Astrocyte (in vitro differentiated cells and primary cell): ENCODE data around the gene PLD6. TPM values are rescaled to one million over a fixed set of nuclear protein-coding genes. Genes with fewer than 3 reads are reported as not detected.

Experiments used
- DNase-seq: peaks from one replicate; pipeline ENCODE4 v3.0.0-alpha.2; 2010; ENCODE audit warnings: low read depth
- FAIRE-seq: peaks from 2 replicates; lab custom pipeline; 2011; peaks lifted over from hg19 to GRCh38; lab: Jason Lieb, UNC
- H2AFZ ChIP-seq: 2 replicates; pipeline ENCODE4 v1.6.0; 2012; ENCODE audit warnings: low read depth, low read length, inconsistent platforms
- H3K27ac ChIP-seq: 2 replicates; pipeline ENCODE4 v1.5.1; 2011; ENCODE audit warnings: low read depth, low read length, inconsistent platforms
- H3K27me3 ChIP-seq: 2 replicates; pipeline ENCODE4 v1.6.0; 2011; ENCODE audit warnings: low read length, inconsistent platforms; ENCODE audit not compliant: insufficient read depth
- H3K36me3 ChIP-seq: 2 replicates; pipeline ENCODE4 v1.5.1; 2011; ENCODE audit warnings: low read length, inconsistent platforms; ENCODE audit not compliant: insufficient read depth
- H3K4me1 ChIP-seq: 2 replicates; pipeline ENCODE4 v1.5.1; 2011; ENCODE audit warnings: low read length, inconsistent platforms; ENCODE audit not compliant: insufficient read depth
- H3K4me2 ChIP-seq: 2 replicates; pipeline ENCODE4 v1.6.0; 2012; ENCODE audit warnings: low read length, inconsistent platforms
- H3K4me3 ChIP-seq: 2 replicates; pipeline ENCODE4 v1.5.1; 2011; ENCODE audit warnings: low read depth, mild to moderate bottlenecking, low read length, inconsistent platforms; ENCODE audit not compliant: insufficient read depth
- H3K79me2 ChIP-seq: 2 replicates; pipeline ENCODE4 v1.6.0; 2012; ENCODE audit warnings: mild to moderate bottlenecking, low read length, inconsistent platforms; ENCODE audit not compliant: insufficient read depth
- H3K9ac ChIP-seq: 2 replicates; pipeline ENCODE4 v1.6.0; 2012; ENCODE audit warnings: mild to moderate bottlenecking, low read length, inconsistent platforms
- H3K9me3 ChIP-seq: 2 replicates; pipeline ENCODE4 v1.5.1; 2012; ENCODE audit warnings: low read depth, mild to moderate bottlenecking, low read length, inconsistent platforms; ENCODE audit not compliant: insufficient read depth
- H4K20me1 ChIP-seq: 2 replicates; pipeline ENCODE4 v1.6.0; 2012; ENCODE audit warnings: low read length, inconsistent platforms; ENCODE audit not compliant: insufficient read depth
- H3K27ac Mint-ChIP-seq: one replicate; pipeline ENCODE4 v1.8.0; 2021; ENCODE audit warnings: mild to moderate bottlenecking, mixed read lengths; ENCODE audit not compliant: unreplicated experiment
- H3K27me3 Mint-ChIP-seq: one replicate; pipeline ENCODE4 v1.8.0; 2021; ENCODE audit warnings: low read depth, mixed read lengths; ENCODE audit not compliant: unreplicated experiment
- H3K36me3 Mint-ChIP-seq: one replicate; pipeline ENCODE4 v1.8.0; 2021; ENCODE audit warnings: low read depth, mixed read lengths; ENCODE audit not compliant: unreplicated experiment
- H3K4me1 Mint-ChIP-seq: one replicate; pipeline ENCODE4 v1.8.0; 2021; ENCODE audit warnings: low read depth, mixed read lengths; ENCODE audit not compliant: unreplicated experiment
- H3K4me3 Mint-ChIP-seq: one replicate; pipeline ENCODE4 v1.8.0; 2021; ENCODE audit warnings: mild to moderate bottlenecking, moderate library complexity, mixed read lengths; ENCODE audit not compliant: unreplicated experiment
- H3K9me3 Mint-ChIP-seq: one replicate; pipeline ENCODE4 v1.8.0; 2021; ENCODE audit warnings: mild to moderate bottlenecking, mixed read lengths; ENCODE audit not compliant: unreplicated experiment
- EZH2 ChIP-seq: IDR thresholded peaks from 2 replicates; pipeline ENCODE4 v1.6.1; 2012; ENCODE audit warnings: mild to moderate bottlenecking, low read length, inconsistent platforms; ENCODE audit not compliant: insufficient read depth
- total RNA-seq: library from RNA; stranded (reverse); gene quantifications from 2 replicates; pipeline ENCODE4 v1.2.1, GENCODE V29; 2021
- TF ChIP-seq, protein P1 (sequence below): IDR thresholded peaks from 2 replicates; pipeline ENCODE4 v1.5.1; 2011; ENCODE audit warnings: low read depth, mild to moderate bottlenecking, inconsistent platforms, low read length, moderate library complexity; ENCODE audit not compliant: insufficient read depth

The PLD6 gene
- total RNA-seq, 1 donor from 2014 or later = 0.64 TPM

DNA sequence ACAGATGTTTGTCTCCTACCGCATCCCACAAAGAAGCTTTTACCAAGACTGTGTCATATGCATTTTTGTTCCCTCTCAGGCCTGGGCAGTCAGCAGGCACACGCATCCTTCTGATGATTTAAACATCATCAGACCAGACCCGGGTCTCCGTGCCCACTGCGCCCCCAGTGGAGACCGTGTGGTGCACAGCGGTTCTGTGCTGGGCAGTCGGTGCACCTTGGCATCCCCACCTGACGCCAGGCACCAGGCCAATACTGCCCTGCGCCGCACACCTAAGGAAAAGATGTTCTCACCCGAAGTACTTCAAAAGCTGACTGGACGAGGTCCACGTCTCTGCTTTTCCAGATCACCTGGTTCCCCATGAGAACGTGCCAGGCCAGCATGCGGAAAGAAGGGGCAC lies 10.6 kb upstream of the PLD6 start:
- no peak overlapping the region for H3K27ac Mint-ChIP-seq
- H3K27me3 ChIP-seq = no peaks in the 10 kb centered on the region
- no peaks in the 10 kb centered on the region for H3K27me3 Mint-ChIP-seq
- peaks cover 18% of the 10 kb centered on the region for H3K36me3 Mint-ChIP-seq
- no peak overlapping the region for H3K4me3 Mint-ChIP-seq
- no peak overlapping the region for H3K4me2 ChIP-seq
- H3K9me3 Mint-ChIP-seq = no peaks in the 10 kb centered on the region
- no peak overlapping the region for H2AFZ ChIP-seq
- DNase-seq (no peak), FAIRE-seq (no peak)
- no peak for TF ChIP-seq EZH2
- TF ChIP-seq, protein P1, sequence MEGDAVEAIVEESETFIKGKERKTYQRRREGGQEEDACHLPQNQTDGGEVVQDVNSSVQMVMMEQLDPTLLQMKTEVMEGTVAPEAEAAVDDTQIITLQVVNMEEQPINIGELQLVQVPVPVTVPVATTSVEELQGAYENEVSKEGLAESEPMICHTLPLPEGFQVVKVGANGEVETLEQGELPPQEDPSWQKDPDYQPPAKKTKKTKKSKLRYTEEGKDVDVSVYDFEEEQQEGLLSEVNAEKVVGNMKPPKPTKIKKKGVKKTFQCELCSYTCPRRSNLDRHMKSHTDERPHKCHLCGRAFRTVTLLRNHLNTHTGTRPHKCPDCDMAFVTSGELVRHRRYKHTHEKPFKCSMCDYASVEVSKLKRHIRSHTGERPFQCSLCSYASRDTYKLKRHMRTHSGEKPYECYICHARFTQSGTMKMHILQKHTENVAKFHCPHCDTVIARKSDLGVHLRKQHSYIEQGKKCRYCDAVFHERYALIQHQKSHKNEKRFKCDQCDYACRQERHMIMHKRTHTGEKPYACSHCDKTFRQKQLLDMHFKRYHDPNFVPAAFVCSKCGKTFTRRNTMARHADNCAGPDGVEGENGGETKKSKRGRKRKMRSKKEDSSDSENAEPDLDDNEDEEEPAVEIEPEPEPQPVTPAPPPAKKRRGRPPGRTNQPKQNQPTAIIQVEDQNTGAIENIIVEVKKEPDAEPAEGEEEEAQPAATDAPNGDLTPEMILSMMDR = no peak
- no peak overlapping the region for H3K4me3 ChIP-seq
- no peaks in the 10 kb centered on the region for H3K79me2 ChIP-seq
- no peaks in the 10 kb centered on the region for H3K4me1 Mint-ChIP-seq
- no peaks in the 10 kb centered on the region for H3K4me1 ChIP-seq
- H3K9ac ChIP-seq = no peak overlapping the region
- no peaks in the 10 kb centered on the region for H3K9me3 ChIP-seq
- peaks cover 28% of the 10 kb centered on the region for H4K20me1 ChIP-seq
- peaks cover 49% of the 10 kb centered on the region for H3K36me3 ChIP-seq
- H3K27ac ChIP-seq = no peak overlapping the region

DNA sequence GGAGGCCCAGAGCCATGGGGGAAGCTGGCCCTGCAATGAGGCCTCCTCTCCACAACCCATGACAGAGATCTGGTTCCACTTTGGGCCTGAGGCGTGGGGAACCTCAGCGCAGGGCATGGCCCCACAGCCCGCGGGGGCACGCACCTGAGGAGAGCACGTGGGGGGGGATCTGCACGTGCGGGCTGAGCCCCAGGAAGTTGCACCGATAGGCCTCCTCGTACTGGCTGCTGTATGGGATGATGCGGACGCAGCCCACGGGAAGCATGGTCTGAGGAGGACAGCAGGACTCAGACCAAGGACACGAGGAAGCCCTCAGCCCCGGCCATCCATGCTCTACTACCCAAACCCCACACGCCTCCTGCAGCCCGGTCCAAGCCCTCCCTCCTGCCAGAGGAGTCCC lies 10.1 kb upstream of the PLD6 start:
- H3K79me2 ChIP-seq = no peaks in the 10 kb centered on the region
- no peaks in the 10 kb centered on the region for H3K27me3 ChIP-seq
- DNase-seq = no peak
- H3K27ac ChIP-seq = no peak overlapping the region
- no peak overlapping the region for H3K9ac ChIP-seq
- no peak overlapping the region for H3K4me2 ChIP-seq
- H3K9me3 ChIP-seq = no peaks in the 10 kb centered on the region
- Mint-ChIP-seq H3K27ac (no peak overlapping the region), H3K9me3 (no peaks in the 10 kb centered on the region), H3K36me3 (peaks cover 15% of the 10 kb centered on the region), H3K27me3 (no peaks in the 10 kb centered on the region), H3K4me1 (no peaks in the 10 kb centered on the region), H3K4me3 (no peak overlapping the region)
- peaks cover 28% of the 10 kb centered on the region for H4K20me1 ChIP-seq
- H3K4me1 ChIP-seq = no peaks in the 10 kb centered on the region
- H2AFZ ChIP-seq = no peak overlapping the region
- H3K36me3 ChIP-seq = peaks cover 45% of the 10 kb centered on the region
- H3K4me3 ChIP-seq = no peak overlapping the region
- TF ChIP-seq, protein P1 = no peak
- TF ChIP-seq EZH2 = no peak
- FAIRE-seq = no peak

DNA sequence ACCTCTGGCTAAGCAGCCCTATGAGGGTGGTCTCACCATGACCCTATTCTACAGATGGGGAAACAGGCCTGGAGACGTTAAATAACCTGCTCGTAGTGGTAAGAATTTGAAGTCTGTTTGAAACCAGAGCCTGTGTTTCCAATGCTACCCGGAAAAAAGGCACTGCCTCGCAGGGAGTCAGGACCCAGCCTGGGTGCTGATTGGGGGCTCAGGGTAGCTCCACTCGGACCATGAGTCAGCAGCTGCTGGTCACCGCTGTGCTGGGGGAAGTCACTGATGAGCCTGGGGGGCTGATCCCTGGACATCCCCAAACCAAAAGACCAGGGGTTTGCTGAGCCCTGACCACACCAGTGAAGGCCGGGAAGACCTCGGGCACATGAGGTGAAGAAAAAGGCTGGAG lies 9.4 kb upstream of the PLD6 start:
- no peak overlapping the region for H3K9ac ChIP-seq
- Mint-ChIP-seq H3K27ac (no peak overlapping the region), H3K27me3 (no peaks in the 10 kb centered on the region), H3K36me3 (peaks cover 13% of the 10 kb centered on the region), H3K4me1 (no peaks in the 10 kb centered on the region), H3K9me3 (no peaks in the 10 kb centered on the region), H3K4me3 (no peak overlapping the region)
- TF ChIP-seq EZH2 = no peak
- TF ChIP-seq, protein P1 = no peak
- no peaks in the 10 kb centered on the region for H3K27me3 ChIP-seq
- peaks cover 25% of the 10 kb centered on the region for H4K20me1 ChIP-seq
- no peak overlapping the region for H3K4me3 ChIP-seq
- DNase-seq (no peak), FAIRE-seq (no peak)
- no peaks in the 10 kb centered on the region for H3K79me2 ChIP-seq
- H3K9me3 ChIP-seq = no peaks in the 10 kb centered on the region
- H3K27ac ChIP-seq = no peak overlapping the region
- H3K4me2 ChIP-seq = no peak overlapping the region
- H3K36me3 ChIP-seq = peaks cover 39% of the 10 kb centered on the region
- no peaks in the 10 kb centered on the region for H3K4me1 ChIP-seq
- H2AFZ ChIP-seq = no peak overlapping the region
